DOHH2 (cell line): Measurements from ENCODE around the gene HNRNPH2.

Experiments used
- H3F3A ChIP-seq: fragments of 200-600 bp; sonication (generic), shearing (Covaris generic); 2 replicates; pipeline ENCODE4 v1.6.0; 2016; ENCODE audit warnings: antibody characterized with exemption, mild to moderate bottlenecking; ENCODE audit not compliant: control insufficient read depth, insufficient read depth
- H3K27ac ChIP-seq: fragments of 200-600 bp; sonication (generic); 2 replicates; pipeline ENCODE4 v1.5.1; 2014; ENCODE audit warnings: low read depth, mild to moderate bottlenecking, low read length, moderate library complexity
- H3K27me3 ChIP-seq: fragments of 200-600 bp; sonication (generic); 2 replicates; pipeline ENCODE4 v1.6.1; 2014; ENCODE audit warnings: mild to moderate bottlenecking, low read length, mixed read lengths; ENCODE audit not compliant: control insufficient read depth
- H3K36me3 ChIP-seq: fragments of 200-600 bp; sonication (generic); 2 replicates; pipeline ENCODE4 v1.6.1; 2014; ENCODE audit warnings: mild to moderate bottlenecking, low read length, moderate library complexity, mixed read lengths; ENCODE audit not compliant: control insufficient read depth
- H3K4me1 ChIP-seq: fragments of 200-600 bp; sonication (generic); 2 replicates; pipeline ENCODE4 v1.6.1; 2014; ENCODE audit warnings: mild to moderate bottlenecking, low read length, mixed read lengths; ENCODE audit not compliant: control insufficient read depth
- H3K4me2 ChIP-seq: fragments of 200-600 bp; sonication (generic); 2 replicates; pipeline ENCODE4 v1.6.0; 2014; ENCODE audit warnings: mild to moderate bottlenecking, low read length, moderate library complexity
- H3K4me3 ChIP-seq: fragments of 200-600 bp; sonication (generic); 2 replicates; pipeline ENCODE4 v1.5.1; 2014; ENCODE audit warnings: mild to moderate bottlenecking, low read length, mixed read lengths
- H3K79me2 ChIP-seq: fragments of 200-600 bp; sonication (generic); 2 replicates; pipeline ENCODE4 v1.6.1; 2014; ENCODE audit warnings: mild to moderate bottlenecking, low read length, mixed read lengths; ENCODE audit not compliant: control insufficient read depth
- H3K9me2 ChIP-seq: fragments of 200-600 bp; sonication (generic); replicated peaks from 2 replicates; pipeline ENCODE4 v1.6.1; 2014; ENCODE audit warnings: mild to moderate bottlenecking, low read length, mixed read lengths; ENCODE audit not compliant: control insufficient read depth
- H3K9me3 ChIP-seq: fragments of 200-600 bp; sonication (generic); 2 replicates; pipeline ENCODE4 v1.6.1; 2014; ENCODE audit warnings: antibody characterized with exemption, low read length, mixed read lengths; ENCODE audit not compliant: control insufficient read depth, insufficient read depth
- H4K20me1 ChIP-seq: fragments of 200-600 bp; sonication (generic); 2 replicates; pipeline ENCODE4 v1.6.0; 2014; ENCODE audit warnings: low read depth, mild to moderate bottlenecking, antibody characterized with exemption, low read length, moderate library complexity; ENCODE audit not compliant: control insufficient read depth, insufficient read depth
- CTCF ChIP-seq: fragments of 200-600 bp; sonication (generic); IDR thresholded peaks from one replicate; pipeline ENCODE4 v1.5.1; 2014; ENCODE audit warnings: antibody characterized with exemption, mild to moderate bottlenecking, low read depth, low read length; ENCODE audit not compliant: poor library complexity, severe bottlenecking
- EZH2phosphoT487 ChIP-seq: fragments of 200-600 bp; sonication (generic); IDR thresholded peaks from 2 replicates; pipeline ENCODE4 v1.6.1; 2017; ENCODE audit warnings: borderline replicate concordance, mild to moderate bottlenecking, antibody characterized with exemption, low read length, moderate library complexity, mixed read lengths

The HNRNPH2 gene

GRCh38 chrX:101394372-101394771 is 13.7 kb upstream of the HNRNPH2 start:
- Histone ChIP-seq H3K79me2 (peaks cover 43% of the 10 kb centered on the region), H3K4me1 (peaks cover 31% of the 10 kb centered on the region), H3F3A (peaks cover 72% of the 10 kb centered on the region), H3K9me3 (no peaks in the 10 kb centered on the region), H3K4me2 (peak overlapping the region; percentile 96; the same call in 1 of the 2 replicates), H3K27me3 (no peaks in the 10 kb centered on the region), H3K36me3 (peaks cover 57% of the 10 kb centered on the region), H3K4me3 (no peak overlapping the region), H3K9me2 (no peaks in the 10 kb centered on the region), H4K20me1 (no peaks in the 10 kb centered on the region), H3K27ac (peak overlapping the region; percentile 90)
- no peak for TF ChIP-seq EZH2phosphoT487
- TF ChIP-seq CTCF = no peak

GRCh38 chrX:101395789-101396188 is 12.2 kb upstream of the HNRNPH2 start:
- Histone ChIP-seq H3K4me3 (no peak overlapping the region), H4K20me1 (no peaks in the 10 kb centered on the region), H3K4me1 (peaks cover 21% of the 10 kb centered on the region), H3K4me2 (no peak overlapping the region), H3K36me3 (peaks cover 64% of the 10 kb centered on the region), H3F3A (peaks cover 72% of the 10 kb centered on the region), H3K27ac (peak overlapping the region; percentile 28), H3K9me2 (no peaks in the 10 kb centered on the region), H3K79me2 (peaks cover 30% of the 10 kb centered on the region), H3K9me3 (no peaks in the 10 kb centered on the region), H3K27me3 (no peaks in the 10 kb centered on the region)
- TF ChIP-seq EZH2phosphoT487 (no peak), CTCF (no peak)

- H3K36me3 ChIP-seq = peaks cover 61% of the 10 kb centered on the region
- no peak overlapping the region for H3K27ac ChIP-seq
Measured at GRCh38 chrX:101397779-101398178, 10.2 kb upstream of the HNRNPH2 start.

More at GRCh38 chrX:101397779-101398178, 10.2 kb upstream of the HNRNPH2 start:
- H3K79me2 ChIP-seq = peaks cover 11% of the 10 kb centered on the region
- TF ChIP-seq EZH2phosphoT487 (no peak), CTCF (no peak)
- no peaks in the 10 kb centered on the region for H3K9me2 ChIP-seq
- H3F3A ChIP-seq = peaks cover 54% of the 10 kb centered on the region
- no peaks in the 10 kb centered on the region for H4K20me1 ChIP-seq
- H3K4me3 ChIP-seq = no peak overlapping the region
- no peaks in the 10 kb centered on the region for H3K9me3 ChIP-seq
- no peaks in the 10 kb centered on the region for H3K27me3 ChIP-seq
- H3K4me2 ChIP-seq = no peak overlapping the region
- peaks cover 12% of the 10 kb centered on the region for H3K4me1 ChIP-seq
